Lower lobe of right lung (tissue), 2 donors: ENCODE results near the gene DOCK10. TPM values are rescaled to one million over a fixed set of nuclear protein-coding genes. Genes with fewer than 3 reads are reported as not detected.

Source experiments
- ATAC-seq, 2 donors: fragments of 200-7000 bp; cut with Tn5 transposase; one replicate each; pipeline ENCODE4 v1.9.1; 2020 to 2022; ENCODE audit warnings: mild to moderate bottlenecking in 2 of 2, moderate library complexity in 2 of 2
- DNase-seq: peaks from one replicate; pipeline ENCODE4 v3.0.0-alpha.2; 2020
- H3K27ac ChIP-seq: fragments of 200-600 bp; one replicate; pipeline ENCODE4 v1.8.0; 2022
- H3K27me3 ChIP-seq: fragments of 200-600 bp; one replicate; pipeline ENCODE4 v1.8.0; 2022; ENCODE audit warnings: low read depth
- H3K36me3 ChIP-seq: fragments of 200-600 bp; one replicate; pipeline ENCODE4 v1.8.0; 2022; ENCODE audit warnings: mild to moderate bottlenecking
- H3K4me1 ChIP-seq: fragments of 200-600 bp; one replicate; pipeline ENCODE4 v1.8.0; 2022
- H3K4me3 ChIP-seq: fragments of 200-600 bp; one replicate; pipeline ENCODE4 v1.8.0; 2022; ENCODE audit warnings: mild to moderate bottlenecking
- H3K9me3 ChIP-seq: fragments of 200-600 bp; one replicate; pipeline ENCODE4 v1.8.0; 2022
- CTCF ChIP-seq: fragments of 200-600 bp; IDR thresholded peaks from one replicate; pipeline ENCODE4 v1.8.0; 2022; ENCODE audit warnings: antibody characterized with exemption, mild to moderate bottlenecking
- intact Hi-C: fragments of 100-400 bp; cut with DNase I; formaldehyde crosslinking; loops from one replicate; pipeline ENCODE4 v1.11.0; 2022
- total RNA-seq: library from RNA; stranded (reverse); fragmentation: NEBNext Ultra II Directional; extraction: Animal tissue kit (Norgen Biotek cat#: 25700); gene quantifications from one replicate; pipeline ENCODE4 v1.2.1, GENCODE V29; 2021
- donor health status: DM: no; HTN: yes; CAD: no; lungs with severe emphysema.

DOCK10 gene
- total RNA-seq, 1 donor from 2014 or later, result 52.3 TPM

- Histone ChIP-seq H3K36me3 (peaks cover 80% of the 10 kb centered on the region), H3K4me3 (no peak overlapping the region), H3K27ac (no peak overlapping the region), H3K4me1 (no peaks in the 10 kb centered on the region), H3K27me3 (no peaks in the 10 kb centered on the region), H3K9me3 (no peaks in the 10 kb centered on the region)
- no peak for TF ChIP-seq CTCF
- DNase-seq (no peak), ATAC-seq (no peak)
- intact Hi-C loops, result no loop called here
These were observed 244.1 kb downstream of the DOCK10 start for GRCh38 chr2:224798180-224798579.

- ATAC-seq, result no peak
- intact Hi-C loops, result no loop called here
These were observed 245.5 kb downstream of the DOCK10 start for GRCh38 chr2:224796695-224797305.

GRCh38 chr2:224793946-224794345 is 248.3 kb downstream of the DOCK10 start:
- intact Hi-C loops, result no loop called here
- H3K4me3 ChIP-seq, result no peak overlapping the region
- ATAC-seq (no peak), DNase-seq (no peak)
- TF ChIP-seq CTCF, result no peak
- no peaks in the 10 kb centered on the region for H3K27me3 ChIP-seq
- H3K27ac ChIP-seq, result no peak overlapping the region
- no peaks in the 10 kb centered on the region for H3K9me3 ChIP-seq
- no peaks in the 10 kb centered on the region for H3K4me1 ChIP-seq
- H3K36me3 ChIP-seq, result peaks cover 82% of the 10 kb centered on the region

More at GRCh38 chr2:224796695-224797305, 245.5 kb downstream of the DOCK10 start:
- Histone ChIP-seq H3K4me1 (no peaks in the 10 kb centered on the region), H3K27ac (no peak overlapping the region), H3K9me3 (no peaks in the 10 kb centered on the region), H3K27me3 (no peaks in the 10 kb centered on the region), H3K4me3 (no peak overlapping the region), H3K36me3 (peaks cover 82% of the 10 kb centered on the region)
- DNase-seq, result no peak
- no peak for TF ChIP-seq CTCF

GRCh38 chr2:224786848-224787247 is 255.4 kb downstream of the DOCK10 start:
- H3K27me3 ChIP-seq, result no peaks in the 10 kb centered on the region
- DNase-seq, result no peak
- no peaks in the 10 kb centered on the region for H3K4me1 ChIP-seq
- TF ChIP-seq CTCF, result no peak
- intact Hi-C loops, result no loop called here
- H3K36me3 ChIP-seq, result peaks cover 59% of the 10 kb centered on the region
- H3K27ac ChIP-seq, result no peak overlapping the region
- no peak overlapping the region for H3K4me3 ChIP-seq
- ATAC-seq, result no peak
- no peaks in the 10 kb centered on the region for H3K9me3 ChIP-seq

GRCh38 chr2:224781400-224781799 is 260.9 kb downstream of the DOCK10 start:
- Histone ChIP-seq H3K4me3 (no peak overlapping the region), H3K27ac (no peak overlapping the region), H3K27me3 (no peaks in the 10 kb centered on the region), H3K9me3 (no peaks in the 10 kb centered on the region), H3K36me3 (peaks cover 22% of the 10 kb centered on the region), H3K4me1 (no peaks in the 10 kb centered on the region)
- no peak for TF ChIP-seq CTCF
- DNase-seq (no peak), ATAC-seq (no peak)
- intact Hi-C loops, result no loop called here

GRCh38 chr2:224780823-224781222 is 261.4 kb downstream of the DOCK10 start:
- no peak overlapping the region for H3K27ac ChIP-seq
- H3K9me3 ChIP-seq, result no peaks in the 10 kb centered on the region
- no peak for TF ChIP-seq CTCF
- peaks cover 16% of the 10 kb centered on the region for H3K36me3 ChIP-seq
- H3K4me1 ChIP-seq, result no peaks in the 10 kb centered on the region
- no peak for ATAC-seq
- H3K4me3 ChIP-seq, result no peak overlapping the region
- no peak for DNase-seq
- intact Hi-C loops, result no loop called here
- no peaks in the 10 kb centered on the region for H3K27me3 ChIP-seq
